Testis (tissue), 3 donors: Measurements from ENCODE around the gene ZFP42. TPM values are rescaled to one million over a fixed set of nuclear protein-coding genes. Genes with fewer than 3 reads are reported as not detected.

ENCODE experiments used
- DNase-seq: peaks from one replicate; pipeline ENCODE4 v3.0.0-alpha.2; 2019
- H3K27ac ChIP-seq, 2 donors: fragments of 200-600 bp; sonication (generic); one replicate each; pipeline ENCODE4 v1.5.1; 2019
- H3K27me3 ChIP-seq: fragments of 200-600 bp; sonication (generic); one replicate; pipeline ENCODE4 v1.5.1; 2019
- H3K36me3 ChIP-seq: fragments of 200-600 bp; sonication (generic); one replicate; pipeline ENCODE4 v1.5.1; 2017; ENCODE audit warnings: low read depth; ENCODE audit errors: missing control alignments
- H3K4me1 ChIP-seq: fragments of 200-600 bp; sonication (generic); one replicate; pipeline ENCODE4 v1.5.1; 2019
- H3K4me3 ChIP-seq, 2 donors: fragments of 200-600 bp; sonication (generic); one replicate each; pipeline ENCODE4 v1.5.1; 2017 to 2019
- H3K9me3 ChIP-seq: fragments of 200-600 bp; sonication (generic); one replicate; pipeline ENCODE4 v1.5.1; 2017
- POLR2A ChIP-seq: fragments of 450-650 bp; IDR thresholded peaks from one replicate; pipeline ENCODE4 v1.6.1; 2017; ENCODE audit warnings: antibody characterized with exemption, mild to moderate bottlenecking, moderate library complexity
- WGBS, 2 donors: methylation state at CpG; one replicate each; pipeline ENCODE4 v1.1.5; 2018; 5-methylcytosine and 5-hydroxymethylcytosine counted together
- intact Hi-C: fragments of 100-400 bp; cut with DNase I; formaldehyde crosslinking; loops from one replicate; pipeline ENCODE4 v1.15.1; 2023; ENCODE audit warnings: low total_unique reads
- polyA plus RNA-seq: library from polyadenylated mRNA; stranded (reverse); fragments of 350-450 nt; fragmentation: Illumina TruSeq; extraction: RNeasy Lipid Tissue Mini Kit (QIAGEN cat#74804); gene quantifications from one replicate; pipeline ENCODE4 v1.2.3, GENCODE V29; 2014; ENCODE audit warnings: low read depth, low replicate concordance; ENCODE audit not compliant: insufficient read depth
- total RNA-seq, 2 donors: library from RNA; depleted of rRNA; stranded (reverse); fragments of >200 nt; gene quantifications; one replicate each; pipeline ENCODE4 v1.2.3, GENCODE V29; 2016
- TF ChIP-seq, protein P1 (sequence below), 3 experiments: fragments of 450-650 bp in 2 of 3; fragments of 200-600 bp in 1 of 3; sonication (generic) in 1 of 3; IDR thresholded peaks; one replicate each; pipeline ENCODE4 v1.5.1; 2016 to 2019; ENCODE audit warnings: antibody characterized with exemption in 3 of 3, mild to moderate bottlenecking in 2 of 3, moderate library complexity in 1 of 3

The ZFP42 gene
- total and polyA plus RNA-seq, 3 donors from 2014 or later = 1.2 to 3.3 (median 2.2) TPM

DNA sequence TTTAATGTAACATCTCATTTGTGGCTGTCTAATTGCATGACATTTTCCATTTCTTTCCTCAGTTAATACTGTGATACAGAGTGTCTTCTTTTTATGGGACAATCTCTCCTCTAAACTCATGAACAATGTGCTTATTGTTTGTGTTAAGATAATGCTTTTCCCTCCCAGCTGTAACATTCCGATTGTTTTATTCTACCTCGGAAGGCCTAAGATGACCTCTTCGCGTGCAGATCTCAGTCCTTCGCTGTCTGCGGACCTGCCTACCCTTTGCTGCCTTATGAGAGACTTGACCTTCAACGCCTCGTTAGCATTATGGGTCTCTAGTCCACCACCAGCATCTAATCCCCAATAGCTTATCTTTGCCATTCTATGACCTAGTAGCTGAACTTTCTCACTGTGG is 29.8 kb upstream of the ZFP42 start:
- no peaks in the 10 kb centered on the region for H3K27me3 ChIP-seq
- 78 to 87% methylated on average over 8 of the region's 8 CpGs for WGBS, 2 donors
- H3K9me3 ChIP-seq = no peaks in the 10 kb centered on the region
- H3K36me3 ChIP-seq = no peaks in the 10 kb centered on the region
- intact Hi-C loops = no loop called here
- H3K4me1 ChIP-seq = peaks cover 17% of the 10 kb centered on the region
- H3K4me3 ChIP-seq = no peak overlapping the region
- peak; percentile 69 for DNase-seq
- peak overlapping the region; percentile 57 to 68 for H3K27ac ChIP-seq
- TF ChIP-seq POLR2A = no peak
- TF ChIP-seq, protein P1, sequence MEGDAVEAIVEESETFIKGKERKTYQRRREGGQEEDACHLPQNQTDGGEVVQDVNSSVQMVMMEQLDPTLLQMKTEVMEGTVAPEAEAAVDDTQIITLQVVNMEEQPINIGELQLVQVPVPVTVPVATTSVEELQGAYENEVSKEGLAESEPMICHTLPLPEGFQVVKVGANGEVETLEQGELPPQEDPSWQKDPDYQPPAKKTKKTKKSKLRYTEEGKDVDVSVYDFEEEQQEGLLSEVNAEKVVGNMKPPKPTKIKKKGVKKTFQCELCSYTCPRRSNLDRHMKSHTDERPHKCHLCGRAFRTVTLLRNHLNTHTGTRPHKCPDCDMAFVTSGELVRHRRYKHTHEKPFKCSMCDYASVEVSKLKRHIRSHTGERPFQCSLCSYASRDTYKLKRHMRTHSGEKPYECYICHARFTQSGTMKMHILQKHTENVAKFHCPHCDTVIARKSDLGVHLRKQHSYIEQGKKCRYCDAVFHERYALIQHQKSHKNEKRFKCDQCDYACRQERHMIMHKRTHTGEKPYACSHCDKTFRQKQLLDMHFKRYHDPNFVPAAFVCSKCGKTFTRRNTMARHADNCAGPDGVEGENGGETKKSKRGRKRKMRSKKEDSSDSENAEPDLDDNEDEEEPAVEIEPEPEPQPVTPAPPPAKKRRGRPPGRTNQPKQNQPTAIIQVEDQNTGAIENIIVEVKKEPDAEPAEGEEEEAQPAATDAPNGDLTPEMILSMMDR (IDR thresholded peaks at IDR 0.05) = no peak

GRCh38 chr4:187972135-187972534 is 23.4 kb upstream of the ZFP42 start:
- H3K4me3 ChIP-seq = no peak overlapping the region
- DNase-seq = no peak
- no peaks in the 10 kb centered on the region for H3K27me3 ChIP-seq
- TF ChIP-seq, protein P1 (IDR thresholded peaks at IDR 0.05) = no peak
- TF ChIP-seq POLR2A = no peak
- H3K36me3 ChIP-seq = no peaks in the 10 kb centered on the region
- no peak overlapping the region for H3K27ac ChIP-seq
- no peaks in the 10 kb centered on the region for H3K4me1 ChIP-seq
- intact Hi-C loops = no loop called here
- WGBS, 2 donors = 77 to 78% methylated on average over 5 of the region's 5 CpGs
- H3K9me3 ChIP-seq = no peaks in the 10 kb centered on the region

GRCh38 chr4:187983746-187984145 is 11.8 kb upstream of the ZFP42 start:
- 75 to 77% methylated on average over 2 of the region's 2 CpGs for WGBS, 2 donors
- TF ChIP-seq POLR2A = no peak
- TF ChIP-seq, protein P1 (IDR thresholded peaks at IDR 0.05) = no peak
- no peak for DNase-seq
- Histone ChIP-seq H3K4me1 (no peaks in the 10 kb centered on the region), H3K27ac (no peak overlapping the region), H3K27me3 (no peaks in the 10 kb centered on the region), H3K9me3 (no peaks in the 10 kb centered on the region), H3K4me3 (no peak overlapping the region), H3K36me3 (no peaks in the 10 kb centered on the region)
- intact Hi-C loops = no loop called here

DNA sequence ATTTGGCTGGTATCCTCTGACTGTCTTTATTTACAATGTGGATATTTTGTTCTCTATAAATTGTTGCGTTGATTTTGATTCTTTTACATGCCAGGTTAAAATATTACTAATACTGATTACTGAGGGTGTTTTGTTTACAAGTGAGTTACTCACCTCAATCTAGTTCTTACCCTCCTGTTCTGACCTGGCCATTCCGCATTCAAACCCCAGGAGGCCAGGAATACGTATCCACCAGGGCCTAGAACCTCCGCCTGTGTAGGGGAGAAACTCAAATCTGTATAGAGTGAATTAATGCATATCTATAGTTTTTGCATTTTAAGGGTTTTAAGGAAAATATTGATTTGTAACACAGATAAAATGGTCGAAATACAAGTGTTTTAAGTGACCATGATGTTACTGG is 2.6 kb upstream of the ZFP42 start:
- Histone ChIP-seq H3K27ac (no peak overlapping the region), H3K4me1 (no peaks in the 10 kb centered on the region), H3K9me3 (no peaks in the 10 kb centered on the region), H3K36me3 (no peaks in the 10 kb centered on the region), H3K27me3 (no peaks in the 10 kb centered on the region), H3K4me3 (no peak overlapping the region)
- DNase-seq = no peak
- intact Hi-C loops = no loop called here
- 67 to 71% methylated on average over 5 of the region's 5 CpGs for WGBS, 2 donors
- TF ChIP-seq POLR2A = no peak
- TF ChIP-seq, protein P1 (IDR thresholded peaks at IDR 0.05) = no peak

DNA sequence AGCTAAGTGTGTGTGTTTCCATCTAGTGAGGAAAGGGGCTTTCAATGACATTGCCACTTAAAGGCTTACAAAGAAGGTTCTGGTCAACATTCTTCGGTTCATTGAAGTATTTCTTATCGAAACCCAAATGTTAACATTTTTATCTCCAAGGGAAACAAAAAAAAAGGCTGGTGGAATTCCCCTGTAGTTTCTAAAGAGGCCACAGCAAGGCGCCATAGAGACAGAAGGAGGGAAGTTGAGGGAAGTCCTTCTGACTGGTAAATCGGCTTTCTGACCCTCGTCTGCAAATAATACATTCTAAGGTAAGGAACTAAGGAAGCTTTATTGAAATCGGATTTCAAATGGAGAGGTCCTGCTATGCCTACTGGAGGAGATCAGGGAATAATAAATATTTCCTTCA is 1.7 kb upstream of the ZFP42 start:
- no peaks in the 10 kb centered on the region for H3K36me3 ChIP-seq
- peak; percentile 35 for DNase-seq
- intact Hi-C loops = no loop called here
- no peak overlapping the region for H3K27ac ChIP-seq
- no peak for TF ChIP-seq POLR2A
- TF ChIP-seq, protein P1 (IDR thresholded peaks at IDR 0.05) = peak in 2 of 3 experiments; percentile 26 to 45
- H3K9me3 ChIP-seq = no peaks in the 10 kb centered on the region
- H3K27me3 ChIP-seq = no peaks in the 10 kb centered on the region
- no peak overlapping the region for H3K4me3 ChIP-seq
- WGBS, 2 donors = 32 to 46% methylated on average over 6 of the region's 6 CpGs
- no peaks in the 10 kb centered on the region for H3K4me1 ChIP-seq
